OCI-LY7 (cell line): ENCODE measurements around the gene G6PD.

ENCODE experiments used
- CTCF ChIP-seq: fragments of 200-600 bp; sonication (generic); conservative IDR thresholded peaks from 2 replicates; pipeline ENCODE4 v1.5.1; 2014; ENCODE audit warnings: mild to moderate bottlenecking, antibody characterized with exemption, low read length, moderate library complexity, mixed read lengths
- EZH2phosphoT487 ChIP-seq: fragments of 200-600 bp; sonication (generic); IDR thresholded peaks from 2 replicates; pipeline ENCODE4 v1.6.1; 2018; ENCODE audit warnings: low read depth, borderline replicate concordance, mild to moderate bottlenecking, mixed run types, antibody characterized with exemption, low read length, moderate library complexity, mixed read lengths

DNA sequence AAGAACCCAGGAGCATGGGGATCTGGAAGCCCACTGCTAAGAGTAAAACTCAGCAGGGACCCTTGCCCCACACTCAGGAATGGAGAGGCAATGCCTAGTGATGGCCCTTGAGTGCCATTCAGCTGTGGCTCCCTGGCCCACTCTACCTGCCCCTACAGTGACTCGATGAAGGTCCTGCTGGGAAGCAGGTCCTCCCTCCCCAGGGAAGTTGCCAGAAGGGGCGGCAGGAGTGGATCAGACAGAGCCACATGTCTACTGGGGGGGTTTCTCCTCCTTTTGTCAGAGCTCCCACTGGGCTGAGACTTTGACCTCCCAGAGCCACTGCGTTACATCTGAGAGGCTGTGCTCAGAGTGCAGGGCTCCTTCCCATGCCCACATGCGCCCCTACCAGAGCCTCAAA, 57.5 kb downstream of the G6PD start:
- TF ChIP-seq CTCF: no peak
- TF ChIP-seq EZH2phosphoT487: no peak
